ENCODE measurements around the gene SLC12A8.

GRCh38 chr3:125142420-125142778, 70.1 kb downstream of the SLC12A8 start:
- TF ChIP-seq CREB1 (CRISPR knock-in tag; IDR thresholded peaks at IDR 0.05; ENCODE audit: low read depth) (no peak), NANOG (IDR thresholded peaks at IDR 0.05; ENCODE audit: borderline replicate concordance) (no peak)
